Measurements from ENCODE around the gene PALD1. TPM values are rescaled to one million over a fixed set of nuclear protein-coding genes. Genes with fewer than 3 reads are reported as not detected.

The PALD1 gene
- total and polyA plus RNA-seq, 9 of the 15 experiments (the other 6 are each of a cell fraction or from before 2014, with no cell fraction given), result 0.03 to 0.29 (median 0.09) TPM; not detected in 2

DNA sequence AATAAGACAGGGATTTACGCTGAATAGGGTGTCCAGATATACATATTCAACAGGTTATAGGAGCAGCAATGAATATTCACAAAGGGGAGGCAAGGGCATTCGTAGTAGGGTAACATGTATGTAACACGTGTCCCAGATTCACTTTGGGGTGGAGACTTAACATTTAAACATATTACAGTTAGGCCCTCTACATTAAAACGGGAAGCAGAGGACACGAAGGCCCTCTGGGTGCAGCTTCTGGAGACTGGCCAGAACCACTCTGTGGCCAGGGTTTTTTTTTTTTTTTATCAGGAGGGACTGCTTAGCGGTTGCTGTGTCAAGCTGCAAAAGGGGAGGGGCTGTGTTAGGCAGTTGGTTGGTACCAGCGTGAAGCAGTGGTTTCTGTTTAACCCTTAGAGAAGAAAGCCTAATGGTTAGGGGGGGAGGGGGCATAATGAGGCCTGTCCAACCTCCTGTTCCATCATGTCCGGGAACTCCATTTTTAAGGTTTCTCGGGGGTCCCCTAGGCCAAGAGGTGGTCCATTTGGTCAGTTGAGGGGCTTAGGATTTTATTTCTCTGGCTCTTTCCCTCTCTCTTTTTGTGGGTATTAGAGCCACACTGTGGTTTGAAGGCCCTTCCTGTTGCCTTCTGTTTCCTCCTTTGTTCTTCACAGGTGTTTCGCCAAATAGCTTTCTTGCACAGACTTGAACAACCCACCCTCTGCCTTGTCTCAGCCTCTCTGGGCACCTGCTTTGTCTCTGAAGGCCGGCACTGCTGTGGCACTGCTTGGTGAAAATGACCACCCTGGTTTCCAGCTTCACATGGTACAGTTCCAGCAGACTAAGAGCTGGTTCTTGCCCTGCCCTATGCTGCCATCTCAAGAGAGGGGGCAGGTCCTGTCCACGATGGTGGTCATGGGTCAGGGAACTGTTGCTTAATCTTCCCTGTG is 97.6 kb downstream of the PALD1 start (continued):
- TF ChIP-seq, protein P1, sequence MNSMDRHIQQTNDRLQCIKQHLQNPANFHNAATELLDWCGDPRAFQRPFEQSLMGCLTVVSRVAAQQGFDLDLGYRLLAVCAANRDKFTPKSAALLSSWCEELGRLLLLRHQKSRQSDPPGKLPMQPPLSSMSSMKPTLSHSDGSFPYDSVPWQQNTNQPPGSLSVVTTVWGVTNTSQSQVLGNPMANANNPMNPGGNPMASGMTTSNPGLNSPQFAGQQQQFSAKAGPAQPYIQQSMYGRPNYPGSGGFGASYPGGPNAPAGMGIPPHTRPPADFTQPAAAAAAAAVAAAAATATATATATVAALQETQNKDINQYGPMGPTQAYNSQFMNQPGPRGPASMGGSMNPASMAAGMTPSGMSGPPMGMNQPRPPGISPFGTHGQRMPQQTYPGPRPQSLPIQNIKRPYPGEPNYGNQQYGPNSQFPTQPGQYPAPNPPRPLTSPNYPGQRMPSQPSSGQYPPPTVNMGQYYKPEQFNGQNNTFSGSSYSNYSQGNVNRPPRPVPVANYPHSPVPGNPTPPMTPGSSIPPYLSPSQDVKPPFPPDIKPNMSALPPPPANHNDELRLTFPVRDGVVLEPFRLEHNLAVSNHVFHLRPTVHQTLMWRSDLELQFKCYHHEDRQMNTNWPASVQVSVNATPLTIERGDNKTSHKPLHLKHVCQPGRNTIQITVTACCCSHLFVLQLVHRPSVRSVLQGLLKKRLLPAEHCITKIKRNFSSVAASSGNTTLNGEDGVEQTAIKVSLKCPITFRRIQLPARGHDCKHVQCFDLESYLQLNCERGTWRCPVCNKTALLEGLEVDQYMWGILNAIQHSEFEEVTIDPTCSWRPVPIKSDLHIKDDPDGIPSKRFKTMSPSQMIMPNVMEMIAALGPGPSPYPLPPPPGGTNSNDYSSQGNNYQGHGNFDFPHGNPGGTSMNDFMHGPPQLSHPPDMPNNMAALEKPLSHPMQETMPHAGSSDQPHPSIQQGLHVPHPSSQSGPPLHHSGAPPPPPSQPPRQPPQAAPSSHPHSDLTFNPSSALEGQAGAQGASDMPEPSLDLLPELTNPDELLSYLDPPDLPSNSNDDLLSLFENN (IDR thresholded peaks at IDR 0.05; ENCODE audit: low read depth in 2 of 2, low read length in 2 of 2), result peak in 1 of 2 experiments; percentile 37; a peak in 1 of 4 replicates
- no peak for TF ChIP-seq SNRNP70 (optimal IDR thresholded peaks at IDR 0.05; ENCODE audit: low read depth, low read length)
- no peak for TF ChIP-seq NELFE (IDR thresholded peaks at IDR 0.05; ENCODE audit: insufficient read depth, insufficient read length)
- TF ChIP-seq SP2 (IDR thresholded peaks at IDR 0.05; ENCODE audit: extremely low read depth, low read depth, low read length, poor library complexity, severe bottlenecking), result no peak
- TF ChIP-seq ZNF830 (CRISPR knock-in tag; IDR thresholded peaks at IDR 0.05), result no peak
- peak; percentile 68; the same call in 1 of the 2 replicates for TF ChIP-seq NCOA1 (IDR thresholded peaks at IDR 0.05; ENCODE audit: low read depth)
- TF ChIP-seq NFXL1 (CRISPR knock-in tag; IDR thresholded peaks at IDR 0.05), result no peak
- TF ChIP-seq MEF2A (IDR thresholded peaks at IDR 0.05; ENCODE audit: control insufficient read depth, low read depth, low read length), result no peak
- no peak for TF ChIP-seq KAT2B (IDR thresholded peaks at IDR 0.05; ENCODE audit: low read depth, low read length)
- 0 out of 2 replicates have a peak, but pooled peaks have one; percentile 10 for TF ChIP-seq DMBX1 (CRISPR knock-in tag; IDR thresholded peaks at IDR 0.05; ENCODE audit: borderline replicate concordance)
- TF ChIP-seq ZNF324 (CRISPR knock-in tag; IDR thresholded peaks at IDR 0.05), result no peak
- TF ChIP-seq, protein P2, sequence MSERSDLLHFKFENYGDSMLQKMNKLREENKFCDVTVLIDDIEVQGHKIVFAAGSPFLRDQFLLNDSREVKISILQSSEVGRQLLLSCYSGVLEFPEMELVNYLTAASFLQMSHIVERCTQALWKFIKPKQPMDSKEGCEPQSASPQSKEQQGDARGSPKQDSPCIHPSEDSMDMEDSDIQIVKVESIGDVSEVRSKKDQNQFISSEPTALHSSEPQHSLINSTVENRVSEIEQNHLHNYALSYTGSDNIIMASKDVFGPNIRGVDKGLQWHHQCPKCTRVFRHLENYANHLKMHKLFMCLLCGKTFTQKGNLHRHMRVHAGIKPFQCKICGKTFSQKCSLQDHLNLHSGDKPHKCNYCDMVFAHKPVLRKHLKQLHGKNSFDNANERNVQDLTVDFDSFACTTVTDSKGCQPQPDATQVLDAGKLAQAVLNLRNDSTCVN (CRISPR knock-in tag; IDR thresholded peaks at IDR 0.05), result no peak
- peak; percentile 49; the same call in 1 of the 2 replicates for TF ChIP-seq ZNF311 (CRISPR knock-in tag; IDR thresholded peaks at IDR 0.05)
- TF ChIP-seq TARDBP (IDR thresholded peaks at IDR 0.05), result no peak
- TF ChIP-seq PTRF (tag; IDR thresholded peaks at IDR 0.05), result peak; percentile 61; the same call in 1 of the 2 replicates
- TF ChIP-seq, protein P3, sequence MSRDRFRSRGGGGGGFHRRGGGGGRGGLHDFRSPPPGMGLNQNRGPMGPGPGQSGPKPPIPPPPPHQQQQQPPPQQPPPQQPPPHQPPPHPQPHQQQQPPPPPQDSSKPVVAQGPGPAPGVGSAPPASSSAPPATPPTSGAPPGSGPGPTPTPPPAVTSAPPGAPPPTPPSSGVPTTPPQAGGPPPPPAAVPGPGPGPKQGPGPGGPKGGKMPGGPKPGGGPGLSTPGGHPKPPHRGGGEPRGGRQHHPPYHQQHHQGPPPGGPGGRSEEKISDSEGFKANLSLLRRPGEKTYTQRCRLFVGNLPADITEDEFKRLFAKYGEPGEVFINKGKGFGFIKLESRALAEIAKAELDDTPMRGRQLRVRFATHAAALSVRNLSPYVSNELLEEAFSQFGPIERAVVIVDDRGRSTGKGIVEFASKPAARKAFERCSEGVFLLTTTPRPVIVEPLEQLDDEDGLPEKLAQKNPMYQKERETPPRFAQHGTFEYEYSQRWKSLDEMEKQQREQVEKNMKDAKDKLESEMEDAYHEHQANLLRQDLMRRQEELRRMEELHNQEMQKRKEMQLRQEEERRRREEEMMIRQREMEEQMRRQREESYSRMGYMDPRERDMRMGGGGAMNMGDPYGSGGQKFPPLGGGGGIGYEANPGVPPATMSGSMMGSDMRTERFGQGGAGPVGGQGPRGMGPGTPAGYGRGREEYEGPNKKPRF (IDR thresholded peaks at IDR 0.05; ENCODE audit: low read depth, low read length), result no peak
- no peak for TF ChIP-seq ZNF696 (CRISPR knock-in tag; conservative IDR thresholded peaks at IDR 0.05)
- TF ChIP-seq MYNN (IDR thresholded peaks at IDR 0.05), result peak; percentile 73; the same call in 1 of the 2 replicates
- TF ChIP-seq MYNN (CRISPR knock-in tag; IDR thresholded peaks at IDR 0.05), result no peak
- TF ChIP-seq POLR2B (IDR thresholded peaks at IDR 0.05; ENCODE audit: low read depth, partially characterized antibody), result no peak
- no peak for TF ChIP-seq HMG20A (CRISPR knock-in tag; conservative IDR thresholded peaks at IDR 0.05)
